Ovary (tissue), 3 donors: ENCODE results near the gene MRPS23.

Source experiments
- EP300 ChIP-seq: sonication (generic); formaldehyde crosslinking; IDR thresholded peaks from one replicate; pipeline ENCODE4 v1.6.1; 2017; ENCODE audit warnings: antibody characterized with exemption
- POLR2A ChIP-seq: fragments of 450-650 bp; IDR thresholded peaks from one replicate; pipeline ENCODE4 v1.6.1; 2017; ENCODE audit warnings: antibody characterized with exemption, mild to moderate bottlenecking, moderate library complexity
- TF ChIP-seq, protein P1 (sequence below), 3 donors: fragments of 450-650 bp in 2 of 3; fragments of 200-600 bp in 1 of 3; IDR thresholded peaks; one replicate each; pipeline versions ENCODE4 v1.5.1 to v1.8.0; 2016 to 2022; ENCODE audit warnings: antibody characterized with exemption in 3 of 3, mild to moderate bottlenecking in 1 of 3
- donor health status: DM: no; HTN: no; CAD: no.

DNA sequence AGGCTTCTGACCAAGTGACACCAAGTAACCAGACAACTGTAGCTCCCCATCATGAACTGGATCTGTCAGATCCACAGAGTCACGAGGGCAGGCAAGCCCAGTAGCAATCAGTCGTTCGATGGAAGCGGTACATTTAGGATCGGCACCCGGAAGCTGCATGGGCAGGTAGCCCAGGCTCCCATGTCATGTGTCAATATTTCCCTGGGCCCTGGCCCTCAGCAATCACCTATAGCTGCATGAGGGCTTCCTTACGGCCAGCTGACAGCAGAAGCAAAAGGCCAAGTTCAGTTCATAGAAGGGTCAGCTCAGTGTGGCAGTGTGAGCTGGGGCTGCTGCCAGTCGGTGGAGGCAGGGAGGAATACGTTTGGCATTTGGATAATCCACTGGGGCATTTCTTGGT lies 31.8 kb downstream of the MRPS23 start:
- TF ChIP-seq, protein P1, sequence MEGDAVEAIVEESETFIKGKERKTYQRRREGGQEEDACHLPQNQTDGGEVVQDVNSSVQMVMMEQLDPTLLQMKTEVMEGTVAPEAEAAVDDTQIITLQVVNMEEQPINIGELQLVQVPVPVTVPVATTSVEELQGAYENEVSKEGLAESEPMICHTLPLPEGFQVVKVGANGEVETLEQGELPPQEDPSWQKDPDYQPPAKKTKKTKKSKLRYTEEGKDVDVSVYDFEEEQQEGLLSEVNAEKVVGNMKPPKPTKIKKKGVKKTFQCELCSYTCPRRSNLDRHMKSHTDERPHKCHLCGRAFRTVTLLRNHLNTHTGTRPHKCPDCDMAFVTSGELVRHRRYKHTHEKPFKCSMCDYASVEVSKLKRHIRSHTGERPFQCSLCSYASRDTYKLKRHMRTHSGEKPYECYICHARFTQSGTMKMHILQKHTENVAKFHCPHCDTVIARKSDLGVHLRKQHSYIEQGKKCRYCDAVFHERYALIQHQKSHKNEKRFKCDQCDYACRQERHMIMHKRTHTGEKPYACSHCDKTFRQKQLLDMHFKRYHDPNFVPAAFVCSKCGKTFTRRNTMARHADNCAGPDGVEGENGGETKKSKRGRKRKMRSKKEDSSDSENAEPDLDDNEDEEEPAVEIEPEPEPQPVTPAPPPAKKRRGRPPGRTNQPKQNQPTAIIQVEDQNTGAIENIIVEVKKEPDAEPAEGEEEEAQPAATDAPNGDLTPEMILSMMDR (IDR thresholded peaks at IDR 0.05): no peak
- TF ChIP-seq POLR2A (no peak), EP300 (no peak)
